Stromal cell of bone marrow (primary cell): Measurements from ENCODE around the gene CYFIP2.

Experiments used
- DNase-seq: peaks from one replicate; pipeline ENCODE4 v3.0.0-alpha.2; 2012; ENCODE audit warnings: low read depth

Gene CYFIP2

GRCh38 chr5:157288405-157289163 lies 22.7 kb downstream of the CYFIP2 start:
- no peak for DNase-seq

GRCh38 chr5:157289164-157289819 lies 23.4 kb downstream of the CYFIP2 start:
- no peak for DNase-seq

GRCh38 chr5:157290156-157290980 lies 24.4 kb downstream of the CYFIP2 start:
- no peak for DNase-seq

DNA sequence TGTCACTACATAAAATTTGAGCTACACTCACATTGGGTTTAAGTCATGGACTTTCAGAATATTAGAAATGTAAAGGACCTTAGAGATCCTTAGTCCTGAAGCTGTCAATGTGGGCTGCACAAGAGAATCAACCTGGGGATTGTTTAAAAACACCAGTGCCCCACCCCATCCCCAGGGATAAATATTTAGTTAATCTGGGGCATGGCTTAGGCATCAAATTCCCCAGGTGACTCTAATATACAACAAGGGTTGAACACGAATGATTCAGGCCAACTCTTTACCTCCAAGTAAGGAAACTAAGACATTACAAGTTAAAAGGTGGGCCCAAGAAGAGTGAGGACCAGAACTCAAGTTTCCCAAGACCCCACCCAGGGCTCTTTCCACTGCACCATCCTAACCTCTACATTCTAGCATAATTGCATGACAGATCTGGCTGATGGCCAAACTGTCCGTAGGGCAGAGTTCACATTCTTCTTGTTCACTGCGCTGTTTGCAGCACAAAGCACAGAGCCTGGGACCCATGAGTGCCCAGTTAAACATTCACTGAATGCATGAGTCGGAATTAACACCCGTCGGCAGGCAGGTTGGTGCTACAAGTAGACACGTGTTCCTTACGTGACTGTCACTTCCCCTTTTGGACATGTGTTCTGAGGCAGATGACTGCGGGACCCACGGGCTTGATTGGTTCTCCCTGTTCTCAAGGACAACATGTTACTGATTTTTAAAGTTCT lies 25.2 kb downstream of the CYFIP2 start:
- DNase-seq: no peak

- DNase-seq: no peak
Measured at GRCh38 chr5:157292599-157292998, 26.7 kb downstream of the CYFIP2 start.

- no peak for DNase-seq
Measured at GRCh38 chr5:157294407-157295091, 28.6 kb downstream of the CYFIP2 start.

GRCh38 chr5:157295247-157295646 lies 29.3 kb downstream of the CYFIP2 start:
- no peak for DNase-seq

DNA sequence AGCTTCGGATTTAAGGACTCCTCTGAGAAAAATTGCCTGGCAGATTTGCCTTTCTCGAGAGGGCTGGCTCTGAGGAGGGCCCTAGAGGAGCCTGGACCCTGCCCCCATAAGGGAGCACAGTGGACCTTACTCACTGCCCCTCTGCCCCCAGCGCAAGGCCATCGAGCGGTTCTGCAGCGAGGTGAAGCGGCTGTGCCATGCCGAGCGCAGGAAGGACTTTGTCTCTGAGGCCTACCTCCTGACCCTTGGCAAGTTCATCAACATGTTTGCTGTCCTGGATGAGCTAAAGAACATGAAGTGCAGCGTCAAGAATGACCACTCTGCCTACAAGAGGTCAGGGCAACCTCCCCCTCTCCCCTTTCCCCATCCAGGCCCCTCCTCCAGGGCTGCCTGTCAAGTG lies 34.6 kb downstream of the CYFIP2 start:
- no peak for DNase-seq

DNA sequence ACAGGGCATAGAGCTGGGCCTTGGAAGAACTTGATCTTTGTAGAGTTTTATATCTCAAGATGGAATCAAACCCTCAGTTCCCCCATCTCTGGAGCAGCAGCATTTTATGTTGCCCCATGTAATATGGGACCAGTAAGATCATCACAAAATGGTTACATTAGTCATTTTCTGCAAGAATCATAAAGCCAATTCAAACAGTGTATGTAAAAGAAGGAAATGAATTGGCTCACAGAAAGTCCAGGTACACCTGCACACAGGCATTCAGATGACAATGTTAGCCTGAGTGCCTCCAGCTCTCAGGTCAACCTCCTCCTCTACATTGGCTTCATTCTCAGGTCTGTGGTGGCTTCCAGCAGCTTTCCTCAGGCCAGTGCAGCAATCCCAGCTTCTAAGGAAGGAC lies 35.1 kb downstream of the CYFIP2 start:
- no peak for DNase-seq

- no peak for DNase-seq
Measured at GRCh38 chr5:157303023-157303422, 37.1 kb downstream of the CYFIP2 start.

DNA sequence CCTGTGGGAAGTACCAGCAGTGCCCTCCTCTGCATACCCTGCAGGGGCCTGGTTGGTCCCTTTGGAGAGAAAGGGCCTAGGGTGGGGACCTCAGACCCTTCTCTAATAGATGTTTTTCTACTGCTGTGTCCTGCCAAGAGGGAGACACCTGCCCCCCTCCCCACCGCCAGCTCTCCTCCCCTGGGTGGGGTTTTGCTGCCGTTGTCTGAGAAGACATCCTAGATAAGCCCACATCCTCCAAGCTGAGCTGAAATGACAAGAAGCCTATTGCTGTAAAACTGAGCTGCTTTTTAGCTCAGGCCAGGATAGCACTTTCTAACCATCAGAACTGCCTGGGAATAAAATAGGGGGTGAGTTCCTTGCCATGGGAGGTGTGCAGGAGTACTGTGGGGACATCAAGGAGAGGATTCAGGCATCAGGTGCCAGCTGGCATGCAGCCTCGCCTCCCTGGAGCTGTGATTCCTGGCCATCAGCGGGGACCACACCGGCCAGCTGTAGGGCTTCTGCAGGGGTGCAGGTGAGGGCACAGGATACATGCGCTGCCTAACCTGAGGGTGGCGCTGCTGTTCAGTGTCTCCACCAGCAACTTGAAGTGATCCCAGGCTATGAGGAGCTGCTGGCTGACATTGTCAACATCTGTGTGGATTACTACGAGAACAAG lies 37.9 kb downstream of the CYFIP2 start:
- DNase-seq: no peak

DNA sequence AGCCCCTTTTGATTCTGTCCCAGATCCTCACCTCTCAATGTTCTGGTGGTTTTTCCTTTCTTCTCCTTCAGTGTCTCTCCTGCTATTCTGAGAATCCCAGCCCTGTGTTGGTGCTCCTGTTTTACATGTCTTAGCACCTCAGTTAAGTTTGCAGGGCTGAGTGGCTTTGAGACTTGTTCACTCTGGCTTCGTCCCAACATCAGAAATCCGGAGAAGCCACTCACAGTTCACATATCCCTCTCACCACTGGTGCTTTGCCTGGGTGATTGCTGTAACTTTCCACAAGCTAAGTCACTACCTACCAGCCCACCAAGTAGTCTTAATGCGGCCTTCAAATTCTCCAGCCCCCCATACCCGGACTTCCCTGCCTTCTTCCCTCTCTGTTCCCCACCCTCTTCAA lies 40.2 kb downstream of the CYFIP2 start:
- DNase-seq: no peak

GRCh38 chr5:157306692-157307471 lies 41.0 kb downstream of the CYFIP2 start:
- DNase-seq: no peak

GRCh38 chr5:157308836-157309465 lies 43.0 kb downstream of the CYFIP2 start:
- DNase-seq: peak; percentile 74

DNA sequence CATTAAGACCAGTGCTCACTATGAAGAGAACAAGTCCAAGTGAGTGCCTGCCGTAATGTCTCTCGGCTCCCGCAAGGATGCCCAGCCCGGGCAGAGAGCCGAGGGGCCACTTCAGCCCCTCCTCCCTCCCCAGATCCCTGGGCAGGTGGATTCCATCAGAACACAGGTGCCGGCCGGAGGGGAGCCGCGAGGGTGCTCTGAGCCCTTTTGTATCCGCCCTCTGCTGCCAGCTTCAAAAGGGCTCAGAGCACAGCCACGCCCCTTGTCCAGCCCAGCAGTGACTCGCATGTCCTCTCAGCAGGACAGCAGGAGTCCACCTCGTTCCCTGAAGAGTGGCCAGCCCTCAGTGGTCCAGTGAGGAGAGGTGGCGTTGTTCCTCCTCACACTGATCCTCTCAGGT lies 43.9 kb downstream of the CYFIP2 start:
- DNase-seq: no peak

DNA sequence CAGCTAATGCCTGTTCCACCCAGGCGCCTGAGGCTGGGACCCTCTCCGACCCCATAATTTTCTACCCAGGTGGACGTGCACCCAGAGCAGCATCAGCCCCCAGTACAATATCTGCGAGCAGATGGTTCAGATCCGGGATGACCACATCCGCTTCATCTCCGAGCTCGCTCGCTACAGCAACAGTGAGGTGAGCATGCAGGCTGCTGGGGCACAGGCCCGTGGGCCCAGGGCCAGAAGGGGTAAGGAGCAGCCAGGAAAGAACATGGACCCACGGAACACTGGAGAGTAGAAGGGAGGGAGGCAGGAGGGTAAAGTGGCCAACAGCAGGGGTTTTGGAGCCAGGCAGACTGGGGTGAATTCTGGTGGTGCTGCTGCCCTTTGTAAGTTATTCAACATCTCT lies 45.7 kb downstream of the CYFIP2 start:
- no peak for DNase-seq

DNA sequence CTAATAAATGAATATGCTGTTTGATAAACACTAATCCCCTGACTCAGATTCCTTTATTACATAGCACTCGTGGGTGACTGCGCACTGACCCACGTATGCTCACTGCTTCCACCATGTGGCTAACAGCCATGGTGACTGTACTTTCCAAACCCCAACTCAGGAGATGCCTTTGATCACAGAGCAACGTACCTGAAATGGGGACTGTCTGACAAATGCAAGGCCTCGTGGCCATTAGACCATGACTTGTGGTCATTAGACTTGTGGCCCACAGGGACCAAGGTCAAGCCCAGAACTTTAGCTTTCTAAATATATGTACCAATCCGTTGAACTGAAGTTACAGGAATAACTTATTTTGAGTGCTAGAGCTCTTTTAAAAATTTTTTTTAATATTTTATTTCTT lies 46.6 kb downstream of the CYFIP2 start:
- no peak for DNase-seq

GRCh38 chr5:157322581-157322980 lies 56.7 kb downstream of the CYFIP2 start:
- no peak for DNase-seq

- no peak for DNase-seq
Measured at GRCh38 chr5:157323107-157323706, 57.3 kb downstream of the CYFIP2 start.
